CD4-positive, alpha-beta memory T cell (primary cell): Measurements from ENCODE around the gene C1orf50. TPM values are rescaled to one million over a fixed set of nuclear protein-coding genes. Genes with fewer than 3 reads are reported as not detected.

Experiments used
- CTCF ChIA-PET: fragments of 350-600 bp; sonication (Branson Sonifier 250); formaldehyde crosslinking; loops from one replicate; lab custom pipeline; 2021; ENCODE audit warnings: inconsistent platforms; ENCODE audit not compliant: partially characterized antibody; lab: Charles Lee
- POLR2A ChIA-PET: fragments of 350-600 bp; sonication (Branson Sonifier 250); formaldehyde crosslinking; loops from one replicate; lab custom pipeline; 2021; ENCODE audit not compliant: partially characterized antibody; lab: Charles Lee
- DNase-seq, 5 donors: peaks; one replicate each; pipeline versions ENCODE4 v3.0.0 to v3.0.0-alpha.2; 2020 to 2022; ENCODE audit warnings: mixed read lengths in 1 of 5
- H3K27ac ChIP-seq: one replicate; pipeline ENCODE4 v1.7.0; 2013; ENCODE audit warnings: low read depth, low read length
- H3K27me3 ChIP-seq: 2 replicates; pipeline ENCODE4 v1.7.0; 2013; ENCODE audit warnings: mild to moderate bottlenecking, low read length, moderate library complexity; ENCODE audit not compliant: insufficient read depth
- H3K36me3 ChIP-seq: 2 replicates; pipeline ENCODE4 v1.7.0; 2013; ENCODE audit warnings: mild to moderate bottlenecking, low read length, moderate library complexity; ENCODE audit not compliant: insufficient read depth
- H3K4me1 ChIP-seq: 2 replicates; pipeline ENCODE4 v1.7.0; 2013; ENCODE audit warnings: mild to moderate bottlenecking, low read length, moderate library complexity; ENCODE audit not compliant: insufficient read depth
- H3K4me3 ChIP-seq, 2 donors: one replicate each; pipeline ENCODE4 v1.7.0; 2013; ENCODE audit warnings: low read length in 2 of 2, mild to moderate bottlenecking in 1 of 2
- H3K9me3 ChIP-seq, 2 donors: one replicate each; pipeline ENCODE4 v1.7.0; 2013; ENCODE audit warnings: low read length in 2 of 2, control low read depth in 1 of 2; ENCODE audit not compliant: control insufficient read depth in 1 of 2
- H3K27ac Mint-ChIP-seq, 7 donors: one replicate each; pipeline ENCODE4 v1.8.0; 2020 to 2021; ENCODE audit warnings: mixed read lengths in 7 of 7, mild to moderate bottlenecking in 6 of 7, inconsistent platforms in 3 of 7, moderate library complexity in 3 of 7
- H3K27me3 Mint-ChIP-seq, 2 donors: one replicate each; pipeline ENCODE4 v1.8.0; 2020 to 2021; ENCODE audit warnings: mixed read lengths in 2 of 2
- H3K36me3 Mint-ChIP-seq, 2 donors: one replicate each; pipeline ENCODE4 v1.8.0; 2020 to 2021; ENCODE audit warnings: mixed read lengths in 2 of 2, inconsistent platforms in 1 of 2, mild to moderate bottlenecking in 1 of 2
- H3K4me1 Mint-ChIP-seq, 4 donors: one replicate each; pipeline ENCODE4 v1.8.0; 2020 to 2021; ENCODE audit warnings: mixed read lengths in 4 of 4, mild to moderate bottlenecking in 1 of 4
- H3K4me3 Mint-ChIP-seq, 8 donors: one replicate each; pipeline ENCODE4 v1.8.0; 2020 to 2021; ENCODE audit warnings: mixed read lengths in 8 of 8, mild to moderate bottlenecking in 7 of 8, moderate library complexity in 6 of 8, inconsistent platforms in 3 of 8
- H3K9me3 Mint-ChIP-seq, 8 donors: one replicate each; pipeline ENCODE4 v1.8.0; 2020 to 2021; ENCODE audit warnings: mixed read lengths in 8 of 8, mild to moderate bottlenecking in 5 of 8, inconsistent platforms in 3 of 8, moderate library complexity in 1 of 8
- intact Hi-C: fragments of 100-400 bp; cut with micrococcal nuclease; formaldehyde crosslinking; loops from one replicate; pipeline ENCODE4 v1.15.1; 2023
- polyA plus RNA-seq, 2 donors: library from polyadenylated mRNA; unstranded; fragments of 300-500 nt; fragmentation: Illumina TruSeq; gene quantifications; one replicate each; pipeline ENCODE4 v1.2.3, GENCODE V29; 2021
- total RNA-seq, 2 experiments: library from RNA; stranded (reverse); gene quantifications; one replicate each; pipeline ENCODE4 v1.2.3, GENCODE V29; 2021

Gene C1orf50
- total and polyA plus RNA-seq, 4 experiments from 2014 or later = 2.5 to 20.9 (median 14.6) TPM

GRCh38 chr1:42777852-42778251 lies 10.8 kb downstream of the C1orf50 start:
- Mint-ChIP-seq H3K4me3 (no peak overlapping the region), H3K4me1 (peaks cover 4 to 14% (median 11%) of the 10 kb centered on the region in 4 donors), H3K9me3 (peaks cover 0 to 2% (median 0%) of the 10 kb centered on the region in 8 donors), H3K36me3 (peaks cover 46 to 82% of the 10 kb centered on the region in 2 donors), H3K27ac (peak overlapping the region in 3 of 7 donors; percentile 7 to 29 (median 24)), H3K27me3 (no peaks in the 10 kb centered on the region)
- ChIA-PET POLR2A (interaction anchor here (1.1 to 1.3 kb wide), 2 partner anchors 11 to 69 kb away, joined by 3 to 4 read pairs; partner anchors contain the start of genes C1orf50, P3H1 and ZNF691), CTCF (interaction anchor here (0.8 to 3.8 kb wide), 10 partner anchors 9 to 306 kb away, joined by 3 to 54 read pairs (median 5); partner anchors contain the start of genes C1orf50, ERMAP, P3H1 and ZNF691)
- peak in 2 of 5 donors; percentile 19 to 28 for DNase-seq
- Histone ChIP-seq H3K4me1 (no peaks in the 10 kb centered on the region), H3K36me3 (peaks cover 36% of the 10 kb centered on the region), H3K9me3 (no peaks in the 10 kb centered on the region), H3K27me3 (no peaks in the 10 kb centered on the region), H3K27ac (no peak overlapping the region), H3K4me3 (no peak overlapping the region)
- intact Hi-C loops = loop anchor here (2.0 kb wide), 1 partner anchor 295 kb away; no protein-coding TSS in a partner anchor

- no peaks in the 10 kb centered on the region for H3K9me3 ChIP-seq
- H3K27me3 ChIP-seq = no peaks in the 10 kb centered on the region
- peaks cover 2% of the 10 kb centered on the region for H3K4me1 ChIP-seq
- H3K27me3 Mint-ChIP-seq = no peaks in the 10 kb centered on the region
- intact Hi-C loops = no loop called here
- ChIA-PET CTCF (interaction anchor here (1.7 to 3.8 kb wide), 3 partner anchors 12 to 293 kb away, joined by 4 to 21 read pairs (median 16); partner anchors contain the start of genes C1orf50 and P3H1), POLR2A (interaction anchor here (1.1 to 1.2 kb wide), 3 partner anchors 14 to 294 kb away, joined by 3 to 4 read pairs (median 4); partner anchors contain the start of genes ERMAP and P3H1)
- peaks cover 29% of the 10 kb centered on the region for H3K36me3 ChIP-seq
- H3K27ac Mint-ChIP-seq = peak overlapping the region in 1 of 7 donors; percentile 35
- no peak for DNase-seq
- H3K4me3 Mint-ChIP-seq = no peak overlapping the region
- H3K9me3 Mint-ChIP-seq = peaks cover 0 to 2% (median 0%) of the 10 kb centered on the region in 8 donors
- H3K4me1 Mint-ChIP-seq = peaks cover 2 to 13% (median 8%) of the 10 kb centered on the region in 4 donors
- H3K27ac ChIP-seq = no peak overlapping the region
- no peak overlapping the region for H3K4me3 ChIP-seq
- peaks cover 43 to 67% of the 10 kb centered on the region in 2 donors for H3K36me3 Mint-ChIP-seq
Observed at GRCh38 chr1:42779725-42780124, 12.7 kb downstream of the C1orf50 start.

GRCh38 chr1:42780176-42780575 lies 13.1 kb downstream of the C1orf50 start:
- intact Hi-C loops = no loop called here
- CTCF ChIA-PET = interaction anchor here (0.6 to 3.8 kb wide), 5 partner anchors 13 to 293 kb away, joined by 3 to 21 read pairs (median 4); partner anchors contain the start of genes C1orf50 and P3H1
- DNase-seq = no peak

GRCh38 chr1:42783092-42783491 lies 16.0 kb downstream of the C1orf50 start:
- ChIA-PET CTCF (interaction anchor here (0.5 to 2.6 kb wide), 7 partner anchors 13 to 290 kb away, joined by 3 to 12 read pairs (median 4); partner anchors contain the start of genes C1orf50 and P3H1), POLR2A (interaction anchor here (1.6 to 2.2 kb wide), 3 partner anchors 10 to 34 kb away, joined by 3 to 10 read pairs (median 4); partner anchors contain the start of genes C1orf50, ERMAP, P3H1 and SVBP)
- peaks cover 10% of the 10 kb centered on the region for H3K36me3 ChIP-seq
- intact Hi-C loops = no loop called here
- Mint-ChIP-seq H3K9me3 (peaks cover 0 to 2% (median 0%) of the 10 kb centered on the region in 8 donors), H3K4me1 (peaks cover 8 to 24% (median 13%) of the 10 kb centered on the region in 4 donors), H3K4me3 (no peak overlapping the region), H3K27ac (no peak overlapping the region), H3K27me3 (no peaks in the 10 kb centered on the region), H3K36me3 (peaks cover 22 to 36% of the 10 kb centered on the region in 2 donors)
- H3K27ac ChIP-seq = no peak overlapping the region
- H3K4me1 ChIP-seq = peaks cover 14% of the 10 kb centered on the region
- H3K4me3 ChIP-seq = no peak overlapping the region
- no peaks in the 10 kb centered on the region for H3K9me3 ChIP-seq
- H3K27me3 ChIP-seq = no peaks in the 10 kb centered on the region
- no peak for DNase-seq

More at GRCh38 chr1:42780176-42780575, 13.1 kb downstream of the C1orf50 start:
- peaks cover 25% of the 10 kb centered on the region for H3K36me3 ChIP-seq
- H3K27ac ChIP-seq = no peak overlapping the region
- Mint-ChIP-seq H3K4me3 (no peak overlapping the region), H3K36me3 (peaks cover 38 to 62% of the 10 kb centered on the region in 2 donors), H3K27ac (peak overlapping the region in 1 of 7 donors; percentile 53), H3K27me3 (no peaks in the 10 kb centered on the region), H3K9me3 (peaks cover 0 to 2% (median 0%) of the 10 kb centered on the region in 8 donors), H3K4me1 (peaks cover 3 to 15% (median 5%) of the 10 kb centered on the region in 4 donors)
- POLR2A ChIA-PET = interaction anchor here (1.1 to 1.2 kb wide), 3 partner anchors 14 to 293 kb away, joined by 3 to 4 read pairs (median 4); partner anchors contain the start of genes ERMAP and P3H1
- H3K4me1 ChIP-seq = peaks cover 6% of the 10 kb centered on the region
- H3K4me3 ChIP-seq = no peak overlapping the region
- no peaks in the 10 kb centered on the region for H3K27me3 ChIP-seq
- H3K9me3 ChIP-seq = no peaks in the 10 kb centered on the region

GRCh38 chr1:42784547-42784945 lies 17.5 kb downstream of the C1orf50 start:
- POLR2A ChIA-PET = interaction anchor here (0.6 to 2.9 kb wide), 4 partner anchors 18 to 103 kb away, joined by 3 to 16 read pairs (median 7); partner anchors contain the start of genes C1orf50, ERMAP, P3H1 and SVBP
- H3K27ac ChIP-seq = no peak overlapping the region
- CTCF ChIA-PET = interaction anchor here (1.5 to 2.6 kb wide), 2 partner anchors 38 to 288 kb away, joined by 4 to 12 read pairs; no protein-coding TSS in a partner anchor
- DNase-seq = no peak
- Mint-ChIP-seq H3K4me1 (peaks cover 8 to 23% (median 13%) of the 10 kb centered on the region in 4 donors), H3K9me3 (peaks cover 0 to 2% (median 0%) of the 10 kb centered on the region in 8 donors), H3K36me3 (peaks cover 15 to 25% of the 10 kb centered on the region in 2 donors), H3K27ac (peak overlapping the region in 4 of 7 donors; percentile 6 to 88 (median 48)), H3K27me3 (no peaks in the 10 kb centered on the region), H3K4me3 (peak overlapping the region in 6 of 8 donors; percentile 33 to 94 (median 61))
- H3K9me3 ChIP-seq = no peaks in the 10 kb centered on the region
- H3K4me3 ChIP-seq = no peak overlapping the region
- intact Hi-C loops = no loop called here
- H3K4me1 ChIP-seq = peaks cover 14% of the 10 kb centered on the region
- H3K36me3 ChIP-seq = peaks cover 3% of the 10 kb centered on the region
- no peaks in the 10 kb centered on the region for H3K27me3 ChIP-seq

- Histone ChIP-seq H3K9me3 (no peaks in the 10 kb centered on the region), H3K27ac (peak within 1 kb of the TSS; percentile 8), H3K4me3 (peak within 1 kb of the TSS; percentile 6 to 51), H3K27me3 (no peaks in the 10 kb centered on the region), H3K4me1 (peaks cover 14% of the 10 kb centered on the region), H3K36me3 (peaks cover 3% of the 10 kb centered on the region)
- peaks cover 14 to 20% of the 10 kb centered on the region in 2 donors for H3K36me3 Mint-ChIP-seq
- peak; percentile 35 to 66 (median 40) for DNase-seq
- POLR2A ChIA-PET = interaction anchor here (0.6 to 2.9 kb wide), 4 partner anchors 19 to 103 kb away, joined by 3 to 16 read pairs (median 7); partner anchors contain the start of genes C1orf50, ERMAP, P3H1 and SVBP
- H3K4me1 Mint-ChIP-seq = peaks cover 8 to 23% (median 13%) of the 10 kb centered on the region in 4 donors
- H3K9me3 Mint-ChIP-seq = peaks cover 0 to 2% (median 0%) of the 10 kb centered on the region in 8 donors
- CTCF ChIA-PET = interaction anchor here (1.5 to 2.6 kb wide), 2 partner anchors 39 to 288 kb away, joined by 4 to 12 read pairs; no protein-coding TSS in a partner anchor
- intact Hi-C loops = no loop called here
- no peaks in the 10 kb centered on the region for H3K27me3 Mint-ChIP-seq
- H3K27ac Mint-ChIP-seq = peak within 1 kb of the TSS; percentile 43 to 90 (median 87)
- H3K4me3 Mint-ChIP-seq = peak within 1 kb of the TSS; percentile 85 to 94 (median 88)
Observed at GRCh38 chr1:42784946-42785693, 18.1 kb downstream of the C1orf50 start, which contains the start of gene TMEM269. Gene TMEM269 (plus strand): TSS chr1:42784991. CDS start chr1:42789894, 4,903 bp downstream.
